ENCODE data around the gene RHBDF1. TPM values are rescaled to one million over a fixed set of nuclear protein-coding genes. Genes with fewer than 3 reads are reported as not detected.
A peak's percentile ranks its signal among the peaks of the same experiment; 100 is the strongest.
"Not testable (repeated sequence)": the region's sequence is repeated elsewhere in the genome, so short reads cannot be mapped to it uniquely, and the experiment has no call there.

RHBDF1 gene
- total and polyA plus RNA-seq, 12 donors, result 18.5 to 89.8 (median 24.7) TPM

DNA sequence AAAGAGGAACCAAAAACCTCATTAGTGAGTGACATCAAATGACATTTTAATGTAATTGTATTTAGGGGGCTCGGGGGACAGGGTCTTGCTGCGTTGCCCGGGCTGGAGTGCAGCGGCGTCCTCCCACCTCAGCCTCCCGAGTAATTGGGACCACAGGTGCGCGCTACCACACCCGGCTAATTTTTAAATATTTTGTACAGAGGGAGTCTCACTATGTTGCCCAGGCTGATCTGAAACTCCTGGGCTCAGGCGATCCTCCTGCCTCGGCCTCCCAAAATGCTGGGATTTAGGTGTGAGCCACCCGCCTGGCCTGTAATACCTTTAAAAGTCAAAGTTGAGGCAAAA is 18.2 kb downstream of the RHBDF1 start:
- peaks cover 0 to 60% (median 26%) of the 10 kb centered on the region in 9 donors for H3K36me3 ChIP-seq
- TF ChIP-seq CTCF (IDR thresholded peaks at IDR 0.05), result no peak
- intact Hi-C loops (cut with DNase I), result no loop called here
- peak overlapping the region; percentile 64 to 91 (median 81) for H3K4me3 ChIP-seq
- H3K27ac ChIP-seq, result peak overlapping the region in 9 of 10 donors; percentile 56 to 84 (median 67)
- no peaks in the 10 kb centered on the region for H3K27me3 ChIP-seq
- H3K9me3 ChIP-seq, result no peaks in the 10 kb centered on the region
- peaks cover 0 to 29% (median 21%) of the 10 kb centered on the region in 9 donors for H3K4me1 ChIP-seq
- no peak for ATAC-seq
- no peak for DNase-seq
- 52 to 59% methylated on average over 12 of the region's 12 CpGs for WGBS, 2 donors

DNA sequence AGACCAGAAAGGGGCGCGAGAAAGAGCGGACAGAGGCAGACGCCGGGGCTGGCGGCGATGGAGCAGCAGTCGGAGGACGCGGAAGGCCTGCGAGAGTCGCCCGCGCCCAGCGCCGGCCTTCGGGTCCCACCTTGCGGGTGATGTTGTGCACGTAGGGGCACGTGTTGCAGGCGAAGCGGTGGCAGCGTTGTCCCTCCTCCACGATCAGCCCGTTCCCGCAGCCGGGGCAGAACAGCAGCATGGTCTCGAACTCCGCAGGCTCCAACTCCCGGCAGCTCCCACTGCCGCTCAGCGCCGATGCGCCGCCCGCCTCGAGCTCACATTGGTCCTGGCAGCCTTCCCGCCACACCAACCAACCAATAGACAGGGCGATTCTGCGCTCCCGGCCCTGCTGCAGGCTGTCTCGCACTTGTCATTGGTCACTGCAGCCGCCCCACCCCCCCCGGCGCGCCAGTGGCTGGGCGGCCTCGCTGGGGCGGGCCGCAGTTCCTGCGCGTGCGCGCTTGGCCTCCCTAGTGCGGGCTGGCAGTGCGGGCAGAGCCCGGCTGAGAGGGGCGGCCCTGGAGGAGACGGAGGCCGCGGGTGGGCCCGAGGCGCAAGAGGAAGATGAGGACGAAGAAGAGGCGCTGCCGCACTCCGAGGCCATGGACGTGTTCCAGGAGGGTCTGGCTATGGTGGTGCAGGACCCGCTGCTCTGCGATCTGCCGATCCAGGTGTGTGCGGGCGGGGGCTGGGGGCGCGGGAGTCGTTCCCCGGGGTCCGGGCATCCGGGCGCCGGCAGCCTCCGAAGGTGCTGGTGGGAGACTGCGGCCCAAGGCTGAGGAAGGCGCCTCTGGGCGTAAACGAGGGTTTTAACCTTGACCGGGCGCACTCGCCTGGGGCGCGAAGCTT is 18.8 kb downstream of the RHBDF1 start, which contains the start of the genes POLR3K and SNRNP25:
POLR3K (minus strand) TSS at position 263 of the 891 bp plus-strand sequence; CDS start at position 241, 22 bp downstream.
SNRNP25 (plus strand) TSS at position 483 of the 891 bp plus-strand sequence; CDS start at position 672, 189 bp downstream.
- Histone ChIP-seq H3K4me3 (peak within 1 kb of the TSS; percentile 67 to 91 (median 82)), H3K36me3 (peaks cover 0 to 61% (median 20%) of the 10 kb centered on the region in 9 donors), H3K4me1 (peaks cover 0 to 29% (median 21%) of the 10 kb centered on the region in 9 donors), H3K27ac (peak within 1 kb of the TSS; percentile 58 to 88 (median 80)), H3K27me3 (no peaks in the 10 kb centered on the region), H3K9me3 (no peaks in the 10 kb centered on the region)
- peak; percentile 94 to 98 (median 97) for ATAC-seq
- WGBS, 2 donors, result 1% methylated on average over 88 to 91 of the region's 91 CpGs
- no peak for TF ChIP-seq CTCF (IDR thresholded peaks at IDR 0.05)
- DNase-seq, result peak; percentile 99 to 100
- intact Hi-C loops (cut with DNase I), result no loop called here

DNA sequence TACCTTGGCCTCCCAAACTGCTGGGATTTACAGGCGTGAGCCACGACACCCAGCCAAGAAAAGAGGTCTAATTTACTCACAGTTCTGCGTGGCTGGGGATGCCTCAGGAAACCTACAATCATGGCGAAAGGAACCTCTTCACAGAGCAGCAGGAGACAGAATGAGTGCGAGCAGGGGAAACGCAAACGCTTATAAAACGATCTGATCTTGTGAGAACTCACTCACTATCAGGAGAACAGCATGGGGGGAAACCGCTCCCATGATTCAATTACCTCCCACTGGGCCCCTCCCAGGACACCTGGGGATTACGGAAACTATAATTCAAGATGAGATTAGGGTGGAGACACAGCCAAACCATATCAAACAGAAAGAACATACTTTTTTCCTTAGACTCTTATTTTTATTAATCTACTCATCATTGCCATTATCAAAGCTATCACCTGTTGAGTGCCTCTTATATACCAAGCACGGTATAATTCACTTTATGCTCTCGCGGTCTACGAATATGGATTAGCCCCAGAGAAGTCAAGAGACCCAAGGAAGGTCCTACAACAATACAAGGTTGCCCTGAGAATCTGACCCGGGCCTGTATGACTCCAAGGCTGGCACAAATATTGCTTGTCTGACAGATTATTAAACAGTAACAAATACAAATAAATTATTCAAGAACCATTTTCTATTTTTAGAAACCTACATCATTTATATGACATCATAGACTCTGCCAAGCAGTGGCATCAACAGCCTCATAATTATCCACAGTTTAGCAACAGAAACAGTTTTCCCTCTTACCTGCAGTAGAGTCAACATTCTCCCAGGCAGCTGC is 21.5 kb downstream of the RHBDF1 start:
- Histone ChIP-seq H3K27me3 (no peaks in the 10 kb centered on the region), H3K4me3 (no peak overlapping the region), H3K36me3 (peaks cover 0 to 56% (median 7%) of the 10 kb centered on the region in 9 donors), H3K9me3 (no peaks in the 10 kb centered on the region), H3K27ac (no peak overlapping the region), H3K4me1 (peaks cover 0 to 29% (median 21%) of the 10 kb centered on the region in 9 donors)
- intact Hi-C loops (cut with DNase I), result no loop called here
- no peak for TF ChIP-seq CTCF (IDR thresholded peaks at IDR 0.05)
- 89 to 90% methylated on average over 15 of the region's 15 CpGs for WGBS, 2 donors
- ATAC-seq (no peak), DNase-seq (no peak)

DNA sequence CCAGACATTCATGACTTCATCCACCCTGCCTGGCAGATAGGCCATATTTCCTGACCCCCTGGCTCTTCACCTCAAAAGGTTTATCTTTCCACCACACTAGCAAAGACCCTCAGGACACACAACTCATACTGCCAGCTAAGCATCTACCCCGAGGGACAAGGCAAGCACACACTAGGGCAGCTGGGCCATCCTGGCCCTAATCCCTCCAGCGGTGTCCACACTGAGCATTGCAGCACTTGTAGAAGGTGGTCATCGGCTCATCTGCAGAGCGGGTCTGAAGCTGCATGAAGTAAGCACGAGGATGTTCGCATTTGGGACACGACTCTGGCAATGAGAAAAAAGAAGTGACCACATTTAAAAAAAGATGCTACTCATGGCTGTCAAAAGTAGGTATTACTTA is 25.2 kb downstream of the RHBDF1 start:
- H3K36me3 ChIP-seq, result peaks cover 0 to 77% (median 12%) of the 10 kb centered on the region in 9 donors
- no peaks in the 10 kb centered on the region for H3K27me3 ChIP-seq
- no peak overlapping the region for H3K4me3 ChIP-seq
- H3K9me3 ChIP-seq, result no peaks in the 10 kb centered on the region
- no peak for ATAC-seq
- intact Hi-C loops (cut with DNase I), result no loop called here
- no peak overlapping the region for H3K27ac ChIP-seq
- TF ChIP-seq CTCF (IDR thresholded peaks at IDR 0.05), result no peak
- DNase-seq, result no peak
- 94 to 97% methylated on average over 7 of the region's 7 CpGs for WGBS, 2 donors
- peaks cover 0 to 14% (median 7%) of the 10 kb centered on the region in 9 donors for H3K4me1 ChIP-seq

DNA sequence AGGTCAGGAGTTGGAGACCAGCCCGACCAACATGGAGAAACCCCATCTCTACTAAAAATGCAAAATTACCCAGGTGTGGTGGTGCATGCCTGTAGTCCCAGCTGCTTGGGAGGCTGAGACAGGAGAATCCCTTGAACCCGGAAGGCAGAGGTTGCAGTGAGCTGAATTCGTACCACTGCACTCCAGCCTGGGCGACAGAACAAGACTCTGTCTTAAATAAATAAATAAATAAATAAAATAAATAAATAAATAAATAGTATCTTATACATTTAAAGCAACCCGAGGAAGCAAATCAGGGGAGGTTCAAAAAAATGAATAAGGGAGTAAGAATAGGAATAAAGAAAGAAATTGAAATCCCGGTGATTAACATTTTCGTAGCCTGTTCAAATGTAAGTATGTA is 25.9 kb downstream of the RHBDF1 start:
- intact Hi-C loops (cut with DNase I); H3K9me3 ChIP-seq; H3K4me1 ChIP-seq; ATAC-seq; H3K27ac ChIP-seq; DNase-seq; H3K27me3 ChIP-seq; H3K4me3 ChIP-seq: not testable (repeated sequence)
- H3K36me3 ChIP-seq, result peaks cover 0 to 78% (median 12%) of the 10 kb centered on the region in 9 donors
- WGBS, 2 donors, result 98% methylated on average over 7 of the region's 7 CpGs
